ENCODE results near the gene SHANK3.

Gene SHANK3

DNA sequence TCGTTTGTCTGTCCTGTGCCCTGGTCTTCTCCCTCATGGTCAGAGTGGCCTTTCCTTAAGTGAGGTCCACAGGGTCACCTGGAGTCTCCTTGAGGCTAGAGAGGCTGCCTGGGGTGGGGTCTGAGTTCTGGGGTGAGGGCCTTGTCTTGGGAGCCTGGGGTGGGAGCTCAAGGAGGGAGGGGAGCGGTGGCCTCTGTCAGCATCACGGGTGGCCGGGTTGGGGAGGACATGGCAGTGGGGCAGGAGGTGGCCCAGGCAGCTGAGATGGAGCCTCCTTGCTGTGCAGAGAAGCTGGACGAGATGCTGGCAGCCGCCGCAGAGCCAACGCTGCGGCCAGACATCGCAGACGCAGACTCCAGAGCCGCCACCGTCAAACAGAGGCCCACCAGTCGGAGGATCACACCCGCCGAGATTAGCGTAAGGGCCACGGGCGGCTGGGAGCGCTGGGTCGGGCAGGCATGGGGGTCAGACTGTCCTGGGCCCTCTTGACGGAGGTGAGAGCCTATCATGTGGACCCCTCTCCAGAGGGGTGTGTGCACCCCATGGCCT is 42.1 kb downstream of the SHANK3 start:
- DNase-seq = no peak

DNA sequence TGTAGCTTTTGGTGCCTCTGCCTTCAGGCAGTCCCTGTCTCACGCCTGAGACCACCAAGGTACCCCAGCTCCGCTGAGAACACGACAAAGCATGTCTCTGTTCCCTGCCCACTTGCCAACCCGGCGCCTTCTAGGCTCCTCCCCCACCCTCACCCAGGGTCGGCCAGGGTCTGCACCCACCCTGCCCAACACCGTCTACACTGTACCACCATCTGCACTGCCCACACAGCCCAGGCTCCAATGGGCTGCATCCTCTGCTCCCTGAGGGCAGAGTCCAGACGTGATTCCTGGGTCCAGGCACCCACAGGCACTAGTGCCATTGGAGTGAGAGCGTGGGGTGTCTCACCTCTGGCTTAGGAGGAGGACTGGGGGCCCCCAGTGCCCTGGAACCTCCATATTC is 42.6 kb downstream of the SHANK3 start:
- no peak for DNase-seq

GRCh38 chr22:50715776-50716175 is 43.2 kb downstream of the SHANK3 start:
- DNase-seq = no peak

- DNase-seq = no peak
Measured at GRCh38 chr22:50716290-50717024, 43.8 kb downstream of the SHANK3 start.

DNA sequence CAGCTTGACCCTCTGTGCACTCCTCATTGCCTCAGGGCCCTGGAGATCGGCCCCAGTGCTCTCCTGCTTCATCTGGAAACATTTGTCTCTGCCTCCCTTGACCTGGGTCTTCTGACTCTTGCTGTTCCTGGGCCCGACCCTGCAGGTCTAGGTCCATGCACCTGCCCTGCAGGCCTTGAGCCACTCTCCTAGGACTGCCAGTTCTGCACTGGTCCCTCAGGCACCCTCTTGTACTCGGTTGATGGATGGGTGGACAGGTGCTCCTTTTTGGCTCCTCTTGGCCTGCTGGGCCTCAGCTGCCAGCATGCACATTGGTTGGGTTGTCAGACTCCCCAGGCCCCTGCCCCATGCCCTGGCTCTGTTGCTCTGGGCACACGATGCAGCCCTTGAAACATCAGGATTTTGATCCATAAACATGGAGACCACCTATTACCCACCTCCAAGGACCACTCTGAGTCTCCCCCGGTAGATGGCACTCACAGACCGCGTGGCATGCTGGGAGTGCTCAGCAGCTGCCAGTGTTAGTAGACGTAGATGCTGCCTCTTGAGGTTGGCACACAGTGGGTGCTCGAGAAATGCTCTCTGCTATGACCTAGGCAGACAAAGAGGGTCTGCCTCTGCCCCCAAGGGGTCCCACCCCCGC is 45.2 kb downstream of the SHANK3 start:
- no peak for DNase-seq

DNA sequence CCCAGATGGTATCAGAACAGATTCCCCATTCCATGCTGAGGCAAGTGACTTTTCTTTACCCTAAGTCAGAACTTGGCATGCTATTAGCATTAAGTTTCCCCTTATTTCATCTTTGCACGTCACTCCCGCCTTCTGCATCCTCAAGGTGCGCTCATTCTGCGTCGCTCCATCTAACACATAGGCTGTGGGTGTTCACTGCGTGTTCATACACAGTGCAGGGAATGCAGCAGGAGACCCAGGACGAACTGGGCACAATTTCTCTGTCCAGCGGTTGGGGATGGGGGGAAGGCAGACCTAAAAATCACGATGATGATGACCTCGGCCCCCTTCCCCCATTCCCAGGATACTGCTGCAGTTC is 45.7 kb downstream of the SHANK3 start:
- DNase-seq = no peak

DNA sequence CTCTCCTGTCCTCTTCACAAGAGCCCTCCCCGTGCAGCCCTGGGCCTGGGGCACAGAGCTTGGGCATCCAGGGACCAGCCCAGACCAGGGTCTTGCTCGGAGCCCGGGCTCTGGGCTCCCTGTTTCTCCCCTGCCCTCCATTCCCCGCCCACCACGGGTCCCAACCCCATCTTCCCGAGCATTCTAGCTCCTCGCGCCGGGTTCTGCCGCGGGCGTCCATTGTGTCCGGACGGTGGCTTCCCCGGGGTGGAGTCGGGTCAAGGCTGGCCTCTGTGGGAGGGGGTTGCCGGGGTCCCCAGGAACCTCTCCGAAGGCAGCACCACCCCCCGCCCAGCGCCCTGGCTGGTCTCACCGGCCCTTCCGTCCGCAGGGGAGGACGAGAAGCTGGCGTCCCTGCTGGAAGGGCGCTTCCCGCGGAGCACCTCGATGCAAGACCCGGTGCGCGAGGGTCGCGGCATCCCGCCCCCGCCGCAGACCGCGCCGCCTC is 47.2 kb downstream of the SHANK3 start:
- no peak for DNase-seq

GRCh38 chr22:50720301-50721256 is 48.0 kb downstream of the SHANK3 start:
- DNase-seq = no peak

- DNase-seq = no peak
Measured at GRCh38 chr22:50721257-50721844, 48.7 kb downstream of the SHANK3 start.

- no peak for DNase-seq
Measured at GRCh38 chr22:50722048-50722701, 49.6 kb downstream of the SHANK3 start.

All from CD4-positive, alpha-beta T cell treated with Interleukin-12 subunit alpha and Interleukin-12 subunit beta, for 1 hour (primary cell).